Left colon (tissue), 2 donors: ENCODE measurements around the gene PDZD2. TPM values are rescaled to one million over a fixed set of nuclear protein-coding genes. Genes with fewer than 3 reads are reported as not detected.
A peak's percentile ranks its signal among the peaks of the same experiment; 100 is the strongest.
"Not testable (repeated sequence)": the region's sequence is repeated elsewhere in the genome, so short reads cannot be mapped to it uniquely, and the experiment has no call there.

Experiments used
- ATAC-seq: fragments of 200-7000 bp; cut with Tn5 transposase; one replicate; pipeline ENCODE4 v1.9.1; 2020; ENCODE audit warnings: mild to moderate bottlenecking, moderate library complexity
- DNase-seq, 2 donors: peaks; one replicate each; pipeline ENCODE4 v3.0.0-alpha.2; 2020
- intact Hi-C, 2 donors: fragments of 100-400 bp; cut with DNase I in 1 of 2; cut with micrococcal nuclease in 1 of 2; formaldehyde crosslinking; loops; one replicate each; pipeline versions ENCODE4 v1.11.2 to v1.14.0; 2022; cut with DNase I, micrococcal nuclease
- total RNA-seq, 2 donors: library from RNA; stranded (reverse); fragmentation: NEBNext Ultra II Directional; extraction: Animal tissue kit (Norgen Biotek cat#: 25700); gene quantifications; one replicate each; pipeline ENCODE4 v1.2.1, GENCODE V29; 2021
- donor health status: DM: no; HTN: no; CAD: no.
- donor health status: DM: yes; HTN: yes; CAD: no.

The PDZD2 gene
- total RNA-seq, 2 donors from 2014 or later: 1.6 to 2.3 TPM

GRCh38 chr5:31675472-31675871 is 36.5 kb downstream of the PDZD2 start:
- DNase-seq (no peak), ATAC-seq (no peak)
- intact Hi-C loops: no loop called here

GRCh38 chr5:31678180-31678579 is 39.2 kb downstream of the PDZD2 start:
- intact Hi-C loops: no loop called here
- no peak for ATAC-seq
- DNase-seq: no peak

GRCh38 chr5:31680528-31680927 is 41.6 kb downstream of the PDZD2 start:
- intact Hi-C loops: no loop called here
- ATAC-seq: no peak
- no peak for DNase-seq

GRCh38 chr5:31682025-31682424 is 43.1 kb downstream of the PDZD2 start:
- ATAC-seq (no peak), DNase-seq (no peak)
- intact Hi-C loops: no loop called here

- no peak for ATAC-seq
- no peak for DNase-seq
- intact Hi-C loops: no loop called here
Observed at GRCh38 chr5:31682851-31683250, 43.9 kb downstream of the PDZD2 start.

- intact Hi-C loops: no loop called here
- DNase-seq (no peak), ATAC-seq (no peak)
Observed at GRCh38 chr5:31688515-31689092, 49.7 kb downstream of the PDZD2 start.

GRCh38 chr5:31691408-31691807 is 52.5 kb downstream of the PDZD2 start:
- intact Hi-C loops, DNase-seq, ATAC-seq: not testable (repeated sequence)

GRCh38 chr5:31692561-31693221 is 53.8 kb downstream of the PDZD2 start:
- ATAC-seq (no peak), DNase-seq (no peak)
- intact Hi-C loops: no loop called here

- no peak for DNase-seq
- ATAC-seq: no peak
- intact Hi-C loops: no loop called here
Observed at GRCh38 chr5:31698673-31699072, 59.7 kb downstream of the PDZD2 start.

- DNase-seq (no peak), ATAC-seq (no peak)
- intact Hi-C loops: no loop called here
Observed at GRCh38 chr5:31701642-31702299, 62.8 kb downstream of the PDZD2 start.

- DNase-seq (no peak), ATAC-seq (no peak)
- intact Hi-C loops: no loop called here
Observed at GRCh38 chr5:31702712-31703111, 63.8 kb downstream of the PDZD2 start.

- intact Hi-C loops: no loop called here
- DNase-seq: no peak
- no peak for ATAC-seq
Observed at GRCh38 chr5:31703757-31704156, 64.8 kb downstream of the PDZD2 start.

GRCh38 chr5:31706186-31706585 is 67.3 kb downstream of the PDZD2 start:
- ATAC-seq (no peak), DNase-seq (no peak)
- intact Hi-C loops: no loop called here

GRCh38 chr5:31707329-31707728 is 68.4 kb downstream of the PDZD2 start:
- DNase-seq (peak in 1 of 2 donors; percentile 4), ATAC-seq (peak; percentile 94)
- intact Hi-C loops: no loop called here

- DNase-seq (no peak), ATAC-seq (no peak)
- intact Hi-C loops: no loop called here
Observed at GRCh38 chr5:31708089-31708488, 69.2 kb downstream of the PDZD2 start.

GRCh38 chr5:31711363-31711762 is 72.4 kb downstream of the PDZD2 start:
- ATAC-seq (no peak), DNase-seq (no peak)
- intact Hi-C loops: no loop called here

GRCh38 chr5:31711935-31712592 is 73.1 kb downstream of the PDZD2 start:
- intact Hi-C loops: no loop called here
- ATAC-seq: no peak
- DNase-seq: no peak

GRCh38 chr5:31717561-31717960 is 78.6 kb downstream of the PDZD2 start:
- DNase-seq (no peak), ATAC-seq (no peak)
- intact Hi-C loops: no loop called here

GRCh38 chr5:31720004-31720403 is 81.1 kb downstream of the PDZD2 start:
- DNase-seq (no peak), ATAC-seq (no peak)
- intact Hi-C loops: no loop called here

- DNase-seq (no peak), ATAC-seq (no peak)
- intact Hi-C loops: no loop called here
Observed at GRCh38 chr5:31720811-31721345, 81.9 kb downstream of the PDZD2 start.
